NCI-H2107 treated with DMSO at 0.1 percent for 48 hours (cell line): Measurements from ENCODE around the gene TTC33.
"Not testable (repeated sequence)": the region's sequence is repeated elsewhere in the genome, so short reads cannot be mapped to it uniquely, and the experiment has no call there.

Source experiments
- DNase-seq: peaks from one replicate; lab custom pipeline; 2025; ENCODE audit not compliant: unreplicated experiment; lab: John Stamatoyannopoulos, UW

Gene TTC33

GRCh38 chr5:40615586-40616170 is 140.1 kb downstream of the TTC33 start:
- DNase-seq, result no peak

GRCh38 chr5:40614923-40615585 is 140.7 kb downstream of the TTC33 start:
- no peak for DNase-seq

DNA sequence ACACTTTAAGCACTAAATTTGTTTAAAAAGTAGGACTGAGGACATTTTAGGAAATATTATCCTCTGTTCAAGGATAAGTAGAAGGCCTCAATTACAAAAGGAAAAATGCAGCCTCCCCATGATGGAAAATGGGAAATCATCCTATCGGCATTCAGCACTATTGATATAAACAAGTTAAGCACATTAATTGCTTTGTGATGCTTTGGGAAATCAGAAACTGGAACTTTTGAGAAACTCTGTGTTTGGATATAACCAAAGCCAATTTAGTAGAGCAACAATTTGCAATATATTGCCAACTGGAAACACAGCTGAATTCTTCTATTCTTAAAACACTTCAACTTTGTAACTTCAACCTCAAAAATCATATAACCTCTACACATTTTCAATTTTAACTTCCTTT is 141.3 kb downstream of the TTC33 start:
- no peak for DNase-seq

GRCh38 chr5:40607202-40607601 is 148.6 kb downstream of the TTC33 start:
- DNase-seq, result no peak

DNA sequence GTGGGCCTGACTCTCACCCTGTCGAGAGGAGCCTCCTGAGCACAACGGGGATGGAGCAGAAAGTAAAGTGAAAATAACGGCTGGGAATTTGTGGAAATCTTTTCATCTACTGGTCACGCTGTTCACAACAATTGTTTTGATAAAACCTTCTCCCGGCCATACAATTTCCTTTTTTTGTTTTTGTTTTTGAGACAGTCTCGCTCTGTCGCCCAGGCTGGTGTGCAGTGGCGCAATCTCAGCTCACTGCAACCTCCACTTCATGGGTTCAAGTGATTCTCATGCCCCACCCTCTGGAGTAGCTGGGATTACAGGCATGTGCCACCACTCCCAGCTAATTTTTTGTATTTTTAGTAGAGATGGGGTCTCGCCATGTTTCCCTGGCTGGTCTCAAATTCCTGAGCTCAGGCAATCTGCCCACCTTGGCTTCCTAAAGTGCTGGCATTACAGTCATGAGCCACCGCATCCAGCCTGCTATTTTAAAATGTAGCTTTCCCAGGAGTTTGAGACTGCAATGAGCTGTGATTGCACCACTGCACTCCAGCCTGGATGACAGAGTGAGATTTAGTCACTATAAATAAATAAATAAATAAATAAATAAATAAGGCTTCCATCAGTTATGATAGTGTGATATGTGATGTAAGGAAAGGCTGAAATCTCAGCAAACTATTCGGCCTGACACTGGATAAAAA is 149.5 kb downstream of the TTC33 start:
- DNase-seq, result no peak

GRCh38 chr5:40605295-40605958 is 150.3 kb downstream of the TTC33 start:
- DNase-seq, result no peak

- DNase-seq, result no peak
Observed at GRCh38 chr5:40603378-40603777, 152.4 kb downstream of the TTC33 start.

GRCh38 chr5:40601198-40601868 is 154.4 kb downstream of the TTC33 start:
- DNase-seq, result no peak

DNA sequence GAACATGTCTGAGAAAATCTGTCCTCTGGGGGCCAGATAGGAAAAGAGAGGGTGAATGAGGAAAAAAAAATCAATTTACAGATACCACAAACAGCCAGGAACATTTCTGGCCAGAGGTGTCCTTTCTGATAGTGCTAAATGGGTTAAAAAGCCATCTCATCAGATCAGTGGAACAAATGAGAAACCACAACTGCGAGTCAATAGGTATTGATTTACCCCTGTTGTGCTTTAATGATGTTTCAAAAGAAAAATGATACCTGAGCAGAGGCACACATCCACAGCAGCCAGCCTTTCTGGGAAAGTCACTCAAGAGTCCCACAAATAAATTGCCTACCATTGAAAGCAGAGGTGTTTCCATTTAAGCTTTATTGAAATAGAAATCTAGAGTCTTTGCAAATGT is 155.4 kb downstream of the TTC33 start:
- peak; percentile 79 for DNase-seq

DNA sequence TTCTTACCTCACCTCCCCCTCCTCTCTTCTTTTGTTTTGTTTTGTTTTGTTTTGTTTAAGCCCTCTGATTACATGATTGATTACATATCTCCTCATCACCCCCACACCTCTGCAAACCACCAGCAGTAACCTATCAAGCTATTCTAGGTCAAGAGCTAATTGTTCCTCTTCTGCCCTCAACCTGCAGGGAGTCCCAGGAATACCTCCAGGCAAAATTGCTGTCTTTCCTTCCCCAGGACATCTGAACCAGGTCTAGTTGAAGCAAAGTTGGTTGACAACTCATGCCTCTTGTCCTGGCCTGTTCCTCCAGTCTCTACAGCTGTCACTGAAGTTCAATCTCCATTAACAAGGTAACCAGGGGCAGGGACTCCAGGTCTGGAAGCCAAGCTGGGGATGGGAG is 156.1 kb downstream of the TTC33 start:
- no peak for DNase-seq

DNA sequence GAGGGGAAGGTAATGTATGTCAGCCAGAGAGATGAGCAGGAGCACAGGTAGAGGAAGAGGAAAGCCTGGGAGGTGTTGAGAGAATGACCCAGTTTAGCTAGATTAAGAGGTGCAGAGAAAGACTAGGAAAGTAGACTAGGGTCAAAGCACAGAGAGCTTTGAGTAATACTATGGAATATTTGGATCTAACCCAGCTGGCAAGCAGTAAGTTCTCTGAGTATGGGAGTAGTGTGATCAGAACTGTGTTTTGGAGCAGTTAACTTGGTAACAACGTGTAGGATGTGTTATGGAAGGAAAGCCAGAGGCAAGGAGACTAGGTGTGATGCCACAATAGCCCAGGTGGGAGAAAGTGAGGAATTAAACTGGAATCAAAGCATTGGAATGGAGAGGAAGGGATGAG is 160.9 kb downstream of the TTC33 start:
- DNase-seq, result no peak

DNA sequence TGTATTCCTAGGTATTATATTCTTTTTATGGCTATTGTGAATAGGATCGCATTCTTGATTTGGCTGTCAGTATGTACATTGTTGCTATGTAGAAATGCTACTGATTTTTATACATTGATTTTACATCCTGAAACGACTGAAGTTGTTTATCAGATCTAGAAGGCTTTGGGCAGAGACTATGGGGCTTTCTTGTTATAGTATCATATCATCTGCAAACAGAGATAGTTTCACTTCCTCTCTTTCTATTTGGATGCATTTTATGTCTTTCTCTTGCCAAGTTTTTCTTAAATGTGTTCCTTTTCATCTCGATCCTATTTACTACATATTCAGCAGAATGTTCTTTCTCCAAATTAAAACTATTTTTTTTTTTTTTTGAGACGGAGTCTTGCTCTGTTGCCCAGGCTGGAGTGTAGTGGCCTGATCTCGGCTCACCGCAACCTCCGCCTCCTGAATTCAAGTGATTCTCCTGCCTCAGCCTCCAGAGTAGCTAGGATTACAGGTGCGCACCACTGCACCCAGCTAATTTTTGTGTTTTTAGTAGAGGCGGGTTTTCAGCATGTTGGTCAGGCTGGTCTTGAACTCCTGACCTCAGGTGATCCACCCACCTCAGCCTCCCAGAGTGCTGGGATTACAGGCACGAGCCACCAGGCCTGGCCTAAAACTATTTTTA is 163.9 kb downstream of the TTC33 start:
- DNase-seq, result not testable (repeated sequence)

DNA sequence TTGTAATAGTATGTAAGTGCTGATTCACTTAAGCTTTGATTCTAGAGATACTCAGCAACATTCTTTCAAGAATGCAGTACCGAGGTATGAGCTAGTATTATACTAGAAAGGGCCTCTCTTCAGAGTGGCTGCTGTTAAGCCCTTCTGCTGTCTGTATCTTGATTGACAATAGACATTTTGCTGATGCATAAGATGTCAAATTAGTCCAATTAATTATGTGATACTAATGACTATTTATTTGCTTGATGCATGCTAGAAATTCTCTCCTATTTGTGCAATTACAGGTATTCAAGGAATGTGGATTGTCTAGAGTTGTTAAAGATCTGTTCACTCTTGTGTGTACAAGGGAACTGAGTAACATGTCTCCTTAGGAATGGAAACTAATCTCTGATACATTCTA is 168.4 kb downstream of the TTC33 start:
- no peak for DNase-seq

- DNase-seq, result no peak
Observed at GRCh38 chr5:40585537-40586267, 170.1 kb downstream of the TTC33 start.

- no peak for DNase-seq
Observed at GRCh38 chr5:40584054-40584453, 171.7 kb downstream of the TTC33 start.

DNA sequence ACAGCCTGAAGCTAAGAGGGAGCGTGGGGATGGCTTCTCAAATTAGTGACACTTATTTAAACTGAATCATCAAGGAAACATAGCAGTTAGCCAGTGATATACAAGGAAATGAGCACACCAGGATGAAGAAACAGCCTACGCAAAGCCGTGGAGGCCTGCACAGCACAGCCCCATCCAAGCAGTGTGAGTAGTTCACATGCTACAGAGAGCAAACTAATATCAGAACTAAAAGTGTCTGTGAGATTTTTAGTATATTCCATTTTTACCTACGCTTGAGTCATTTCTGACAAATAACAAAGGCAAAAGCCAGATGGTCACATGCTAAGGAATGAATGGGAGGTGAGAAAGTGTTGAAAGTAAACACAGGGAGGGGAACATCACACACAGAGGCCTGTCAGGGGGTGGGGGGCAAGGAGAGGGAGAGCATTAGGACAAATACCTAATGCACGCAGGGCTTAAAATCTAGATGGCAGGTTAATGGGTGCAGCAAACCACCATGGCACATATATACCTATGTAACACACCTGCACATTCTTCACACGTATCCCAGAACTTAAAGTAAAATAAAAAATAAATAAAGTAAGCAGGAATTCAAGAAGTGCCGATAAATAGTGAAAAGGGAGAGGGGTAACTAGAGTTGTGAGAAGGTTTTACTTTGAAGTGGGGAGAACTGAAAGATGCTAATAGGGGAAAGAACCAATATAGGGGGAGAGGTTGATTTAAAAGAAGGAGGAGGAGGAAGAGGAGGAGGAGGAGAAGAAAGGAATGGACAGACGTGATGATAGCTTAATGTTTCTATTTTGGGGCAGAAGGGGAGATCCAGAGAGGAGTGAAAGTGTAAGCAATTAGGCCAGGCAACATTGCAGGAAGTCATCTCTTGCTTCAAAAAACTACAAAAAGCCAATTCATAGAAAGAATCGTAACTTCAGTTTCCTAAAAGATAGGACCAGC is 177.0 kb downstream of the TTC33 start:
- DNase-seq, result no peak

DNA sequence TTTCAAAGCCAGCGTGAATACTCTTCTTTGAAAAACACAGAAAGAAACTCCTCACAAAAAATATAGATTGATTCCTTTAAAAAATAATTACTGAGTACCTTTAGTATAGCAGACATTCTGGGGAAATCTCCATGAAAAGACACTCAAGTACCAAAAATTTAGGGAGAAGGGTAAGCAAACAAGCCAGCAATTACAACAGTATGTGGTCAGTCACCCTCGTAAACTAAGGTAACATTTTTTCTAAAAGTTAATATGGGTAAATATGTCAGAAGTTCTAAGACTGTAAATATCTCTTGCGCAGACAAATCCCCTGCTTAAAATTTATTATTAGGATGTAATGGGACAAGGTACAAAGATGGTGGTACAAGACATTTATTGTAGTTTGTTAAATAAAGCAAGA is 178.0 kb downstream of the TTC33 start:
- no peak for DNase-seq

DNA sequence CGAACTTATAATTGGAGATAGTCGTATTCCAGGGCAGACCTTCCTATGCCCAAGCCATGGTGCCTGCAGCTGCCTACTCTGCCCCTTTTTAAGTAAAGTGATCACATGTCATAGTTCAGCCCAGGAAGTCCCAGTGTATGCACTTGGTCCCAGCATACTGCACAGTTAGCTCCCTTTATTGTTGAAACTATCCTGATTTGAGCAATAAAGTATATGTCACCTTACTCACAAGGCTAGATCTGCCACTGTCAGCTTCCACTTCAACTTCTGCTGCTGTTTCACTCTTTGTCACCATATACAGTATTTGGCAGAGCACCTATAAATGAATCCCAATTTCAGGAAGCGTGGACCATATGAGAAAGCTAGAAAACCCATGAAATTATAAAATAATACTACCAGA is 179.8 kb downstream of the TTC33 start:
- no peak for DNase-seq

DNA sequence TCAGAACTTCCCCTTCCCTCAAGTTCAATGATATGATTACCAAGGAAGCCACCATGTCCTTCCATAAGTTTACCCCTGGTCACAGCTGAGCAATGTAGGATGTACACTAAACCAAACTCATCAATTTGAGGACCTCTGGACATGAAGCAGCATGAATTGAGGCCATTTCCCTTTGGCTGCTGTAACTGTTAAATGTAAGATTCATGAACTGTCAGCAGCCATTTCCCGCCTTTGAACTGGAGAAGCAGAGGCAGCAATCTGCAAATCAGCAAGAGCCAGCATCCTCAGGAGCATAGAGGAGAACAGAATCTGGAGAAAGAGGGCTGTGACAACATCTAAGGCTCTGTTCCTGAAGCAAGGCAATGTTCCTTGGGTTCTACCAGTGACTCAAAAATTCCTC is 180.3 kb downstream of the TTC33 start:
- DNase-seq, result no peak
